HG03558 (cell line): ENCODE results near the gene TMEM266.

ENCODE experiments used
- ATAC-seq: cut with Tn5 transposase; IDR thresholded peaks from one replicate; pipeline ENCODE4 v1.9.1; 2021; ENCODE audit warnings: moderate number of reproducible peaks; ENCODE audit not compliant: unreplicated experiment; ENCODE audit errors: extremely low read depth

TMEM266 gene

DNA sequence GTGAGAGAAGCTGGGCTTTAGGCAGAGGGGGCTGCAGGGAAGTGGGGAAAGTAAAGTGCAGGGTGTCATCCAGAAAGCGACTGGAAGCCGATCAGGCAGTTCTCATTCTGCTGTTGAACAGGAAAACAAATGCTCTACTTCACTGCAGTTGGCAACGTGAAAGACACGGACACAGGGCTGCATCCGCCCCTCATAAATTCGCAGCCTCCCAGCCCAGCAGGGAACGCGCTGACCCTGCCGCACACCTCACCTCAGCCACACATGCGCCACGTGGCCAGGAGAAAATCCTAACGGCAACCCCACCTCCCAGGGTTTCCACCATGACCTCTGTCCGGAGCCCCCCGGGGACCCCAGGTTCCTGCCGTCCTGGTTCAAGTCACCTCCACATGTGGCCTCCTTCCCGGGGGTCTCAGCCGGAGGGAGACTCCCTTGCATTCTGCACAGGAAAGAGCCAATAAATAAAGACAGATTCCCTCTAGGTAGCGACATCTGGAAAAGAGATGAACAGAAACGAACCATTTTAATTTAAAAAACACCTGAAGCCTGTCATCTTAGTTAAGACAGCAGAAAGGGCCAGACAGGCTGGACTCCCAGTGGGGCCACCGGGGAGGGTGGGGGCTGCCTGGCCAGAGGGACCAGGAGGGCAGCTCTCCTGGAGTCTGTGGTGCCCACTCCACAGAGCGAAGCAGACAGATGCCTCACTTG lies 118.7 kb downstream of the TMEM266 start:
- no peak for ATAC-seq

DNA sequence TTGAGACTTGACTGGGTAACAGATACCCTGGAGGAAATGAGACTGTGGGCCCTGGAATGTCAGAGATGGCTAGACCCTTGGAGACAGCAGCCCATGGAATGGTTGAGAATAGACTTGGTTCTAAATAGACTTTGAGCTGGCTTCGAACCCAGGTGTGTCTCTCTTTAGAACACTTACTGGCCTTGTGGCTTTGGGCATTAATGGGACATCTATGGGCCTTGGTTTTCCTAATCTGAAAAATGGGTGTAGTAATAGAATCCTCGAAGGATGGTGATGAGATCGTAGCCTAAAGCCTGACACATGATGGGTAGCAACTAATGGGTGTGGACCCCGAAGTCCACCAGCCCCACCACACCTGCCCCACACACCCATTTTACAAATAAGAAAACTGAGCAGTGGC lies 119.2 kb downstream of the TMEM266 start:
- ATAC-seq, result no peak

DNA sequence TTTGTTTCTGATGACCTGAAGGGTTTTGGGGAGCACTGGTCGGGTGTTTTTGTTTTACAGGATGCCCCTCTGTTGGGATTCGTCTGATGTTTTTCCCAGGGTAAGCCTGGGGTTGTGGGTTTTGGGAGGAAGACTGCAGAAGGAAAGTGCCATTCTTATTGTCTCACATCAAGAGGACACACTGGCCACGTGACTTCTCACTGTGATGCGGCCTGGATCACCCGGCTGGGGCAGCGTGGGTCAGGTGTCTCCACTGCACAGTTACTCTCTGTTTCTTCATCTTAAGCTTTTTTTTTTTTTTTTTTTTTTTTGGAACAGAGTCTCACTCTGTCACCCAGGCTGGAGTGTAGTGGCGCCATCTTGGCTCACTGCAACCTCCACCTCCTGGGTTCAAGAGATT lies 120.5 kb downstream of the TMEM266 start:
- no peak for ATAC-seq

DNA sequence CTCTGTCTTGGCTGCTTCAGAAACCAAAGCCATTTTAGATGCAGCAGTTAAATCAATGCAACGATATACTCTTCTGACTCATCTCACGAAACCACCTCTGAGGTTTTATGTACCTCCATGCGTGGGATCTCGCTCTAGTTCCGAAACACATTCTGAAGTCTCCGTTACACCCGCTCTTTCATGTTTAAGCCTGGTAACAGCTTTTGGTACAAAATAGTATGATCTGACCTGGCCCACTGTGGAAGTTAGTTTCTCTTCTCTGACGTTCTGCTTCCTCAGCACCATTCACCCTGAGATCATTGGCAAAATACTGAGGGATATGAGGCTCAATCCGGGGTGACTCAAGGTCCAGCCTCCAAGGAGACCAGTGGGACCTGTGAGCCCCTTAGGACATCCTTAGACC lies 121.9 kb downstream of the TMEM266 start:
- ATAC-seq, result no peak

DNA sequence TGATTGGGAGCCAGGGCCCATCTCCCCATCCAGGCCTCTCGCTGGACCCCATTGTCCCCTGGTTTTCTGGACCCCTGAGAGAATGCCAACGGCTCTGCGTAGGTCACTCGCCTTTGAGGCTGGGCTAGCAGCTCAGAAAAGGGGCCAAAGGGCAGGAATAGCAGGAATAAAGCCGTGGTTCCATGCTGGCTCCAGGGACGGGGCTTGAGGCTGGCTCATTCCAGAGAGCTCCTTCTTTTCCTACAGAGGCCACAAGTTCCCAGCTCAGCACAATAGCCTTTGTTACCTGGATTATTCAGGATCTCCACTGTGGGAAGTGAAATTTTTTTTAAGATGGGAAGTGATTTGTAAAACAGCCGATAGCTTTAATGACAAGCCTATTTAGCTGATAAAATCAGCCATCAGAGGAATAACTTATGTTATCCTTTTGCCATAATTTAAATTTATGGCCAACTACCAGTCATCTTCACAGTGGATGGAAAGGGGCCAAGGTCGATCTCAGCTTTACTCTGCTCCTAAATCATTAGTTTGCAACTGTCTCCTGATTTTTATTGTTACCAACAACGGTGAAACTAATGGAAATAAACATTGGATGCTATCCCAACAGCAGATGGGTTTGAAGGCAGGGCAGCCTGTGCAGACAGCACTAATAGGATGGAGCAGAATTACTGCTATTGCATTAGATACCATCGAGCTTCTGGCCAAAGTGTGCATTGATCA lies 124.3 kb downstream of the TMEM266 start:
- no peak for ATAC-seq

DNA sequence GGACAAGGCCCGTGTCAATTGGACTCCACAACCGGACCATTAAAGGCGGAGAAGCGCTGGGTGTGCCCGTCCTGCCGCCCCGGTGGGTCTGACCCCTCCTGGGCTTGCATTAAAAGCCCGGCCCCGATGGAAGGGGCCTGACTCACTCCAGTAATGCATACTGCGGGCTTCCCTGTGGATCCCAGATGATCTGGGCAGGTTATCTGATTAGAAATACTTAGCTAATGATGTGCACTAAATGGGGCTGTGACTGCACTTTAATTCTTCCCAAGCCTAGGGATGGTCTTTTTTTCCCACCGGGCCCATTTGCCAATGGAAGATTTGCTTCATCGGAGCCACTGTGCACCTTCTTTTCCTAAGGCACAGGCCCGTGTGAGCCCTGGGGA lies 124.9 kb downstream of the TMEM266 start:
- no peak for ATAC-seq

DNA sequence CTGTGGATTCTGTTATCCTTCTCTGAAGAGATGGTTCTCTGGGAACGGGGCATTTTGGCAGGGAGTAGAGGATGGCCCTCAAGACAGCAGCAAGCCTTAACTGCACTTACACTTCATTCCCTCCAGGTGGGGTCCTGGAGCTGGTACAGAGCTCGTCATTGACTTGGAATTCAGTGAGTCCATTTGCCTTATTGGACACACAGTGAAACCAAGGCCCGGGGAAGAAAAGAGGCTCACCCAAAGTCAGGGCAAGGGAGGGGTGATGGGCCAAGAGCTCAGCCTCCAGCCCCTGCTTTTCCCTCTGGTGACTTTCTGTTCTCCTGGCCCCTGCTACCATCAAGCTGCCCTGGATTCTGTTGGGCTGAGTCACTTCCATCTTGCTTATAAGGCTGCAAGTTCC lies 125.9 kb downstream of the TMEM266 start:
- ATAC-seq, result no peak

DNA sequence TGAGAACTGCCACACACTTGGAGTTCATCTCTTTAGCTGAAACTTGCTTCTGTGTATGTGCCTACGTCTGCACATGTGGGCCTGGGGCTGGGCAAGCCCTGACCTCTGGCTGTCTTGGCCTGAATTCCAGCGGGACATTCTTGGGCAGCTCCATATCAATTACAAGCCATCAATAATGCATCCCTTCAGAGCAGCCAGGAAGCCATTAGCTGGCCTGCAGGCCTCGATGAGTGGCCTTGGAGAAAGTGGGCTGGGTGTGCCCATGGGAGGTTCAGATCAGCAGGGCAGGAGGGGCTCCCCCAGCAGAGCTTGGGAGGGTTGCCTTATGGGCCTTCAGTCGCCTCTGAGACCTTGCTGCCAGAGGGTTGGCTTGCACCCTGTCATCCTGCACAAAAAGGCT lies 127.4 kb downstream of the TMEM266 start:
- no peak for ATAC-seq

DNA sequence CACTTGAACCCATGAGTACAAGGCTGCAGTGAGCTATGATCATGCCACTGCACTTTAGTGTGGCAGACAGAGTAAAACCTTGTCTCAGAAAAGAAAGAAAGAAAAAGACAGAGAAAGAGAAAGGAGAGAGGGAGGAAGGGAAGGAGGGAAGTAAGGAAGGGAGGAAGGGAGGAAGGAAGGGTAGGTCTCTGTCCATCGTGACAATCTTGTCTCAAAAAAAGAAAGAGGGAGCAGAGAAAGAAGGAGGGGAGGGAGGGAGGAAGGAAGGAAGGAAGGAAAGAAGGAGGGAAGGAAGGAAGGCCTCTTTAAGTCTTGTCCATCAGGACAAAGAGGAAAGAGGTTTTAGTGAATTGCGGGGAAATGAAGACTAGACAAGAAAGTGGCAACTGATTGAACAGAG lies 129.3 kb downstream of the TMEM266 start:
- no peak for ATAC-seq

DNA sequence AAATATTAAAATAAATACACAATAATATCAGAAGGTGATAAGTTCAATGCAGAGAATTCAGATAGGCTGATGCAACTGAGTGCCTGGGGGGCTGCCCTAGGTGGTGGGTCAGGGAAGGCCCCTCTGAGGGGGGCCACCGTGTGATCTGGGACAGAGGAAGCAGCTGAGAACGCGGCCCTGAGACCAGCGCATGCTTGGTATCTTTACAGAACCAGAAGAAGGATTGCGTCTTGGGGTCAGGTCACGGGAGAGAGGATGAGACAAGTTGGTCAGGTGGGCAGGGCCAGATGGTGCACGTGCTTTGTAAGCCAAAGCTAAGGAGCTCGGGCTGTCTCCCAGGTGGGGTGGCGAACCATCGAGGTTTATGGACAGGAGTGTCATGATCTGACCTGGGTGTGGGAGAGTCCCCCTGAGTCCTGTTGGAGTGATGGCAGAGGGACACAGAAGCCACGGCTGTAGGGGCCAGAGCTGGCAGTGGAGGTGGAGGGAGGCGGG lies 130.3 kb downstream of the TMEM266 start:
- no peak for ATAC-seq

DNA sequence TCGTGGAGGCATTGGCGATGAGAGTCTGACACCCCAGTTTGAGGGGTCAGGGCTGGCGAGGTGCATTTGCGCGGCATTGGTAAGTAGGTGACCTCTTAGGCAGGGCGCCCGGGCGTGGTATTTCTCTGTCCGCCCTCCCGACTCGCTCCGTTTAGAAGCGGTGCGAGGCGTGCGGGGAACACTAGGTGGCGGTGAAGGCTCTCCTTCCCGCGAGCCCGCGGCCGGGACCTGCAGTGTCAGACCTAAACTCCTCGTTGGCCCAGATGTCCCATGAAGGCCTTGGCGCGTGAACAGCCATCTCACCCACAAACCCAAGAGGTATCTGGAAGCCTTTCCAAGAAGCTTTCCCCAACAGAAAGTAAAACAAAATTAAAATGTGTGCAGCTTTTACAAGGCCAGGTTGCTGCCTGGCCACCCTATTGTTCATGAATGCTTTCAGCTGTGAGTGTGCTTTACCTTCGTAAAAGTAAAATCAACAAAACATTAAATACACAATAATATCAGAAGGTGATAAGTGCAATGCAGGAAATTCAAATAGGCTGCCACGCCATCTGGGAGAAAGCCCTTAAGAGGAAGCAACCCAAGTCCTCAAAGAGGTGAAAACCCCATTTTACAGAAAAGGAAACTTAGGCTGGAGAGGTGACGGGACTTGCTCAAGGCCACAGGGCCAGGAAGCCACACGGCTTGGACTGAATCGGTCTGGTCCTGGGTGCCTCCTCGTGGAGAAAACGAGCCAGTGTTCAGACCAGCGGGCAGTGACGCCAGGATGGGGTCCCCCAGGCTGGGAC lies 131.2 kb downstream of the TMEM266 start:
- ATAC-seq, result no peak

DNA sequence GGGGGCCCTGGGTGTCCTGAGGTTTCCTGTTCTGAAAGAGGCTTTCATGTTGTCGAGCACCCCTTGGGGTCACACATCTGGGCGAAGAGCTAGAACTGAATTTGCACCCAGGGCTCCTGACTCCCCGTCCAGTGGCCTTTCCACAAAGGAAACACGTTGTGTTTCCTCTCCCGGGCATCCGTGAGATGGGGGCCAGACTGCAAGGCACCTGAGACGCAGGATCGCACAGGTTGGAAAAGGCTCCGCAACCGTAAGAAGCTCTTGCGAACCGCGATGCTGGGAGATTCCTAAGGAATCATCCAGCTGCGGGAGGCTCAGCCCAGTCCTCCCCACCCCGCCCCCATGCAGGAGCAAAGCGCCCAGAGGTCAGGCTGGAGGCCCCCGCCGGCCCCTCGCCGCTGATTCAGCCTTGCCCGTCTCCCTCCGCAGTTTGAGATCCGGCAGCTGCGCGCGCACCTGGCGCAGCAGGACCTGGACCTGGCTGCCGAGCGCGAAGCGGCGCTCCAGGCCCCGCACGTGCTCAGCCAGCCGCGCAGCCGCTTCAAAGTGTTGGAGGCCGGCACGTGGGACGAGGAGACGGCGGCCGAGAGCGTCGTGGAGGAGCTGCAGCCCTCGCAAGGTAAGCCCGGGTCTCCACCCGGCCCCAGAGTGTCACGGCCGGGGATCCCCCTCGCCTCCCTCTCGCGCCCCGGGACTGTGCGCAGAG lies 131.9 kb downstream of the TMEM266 start:
- ATAC-seq, result no peak

DNA sequence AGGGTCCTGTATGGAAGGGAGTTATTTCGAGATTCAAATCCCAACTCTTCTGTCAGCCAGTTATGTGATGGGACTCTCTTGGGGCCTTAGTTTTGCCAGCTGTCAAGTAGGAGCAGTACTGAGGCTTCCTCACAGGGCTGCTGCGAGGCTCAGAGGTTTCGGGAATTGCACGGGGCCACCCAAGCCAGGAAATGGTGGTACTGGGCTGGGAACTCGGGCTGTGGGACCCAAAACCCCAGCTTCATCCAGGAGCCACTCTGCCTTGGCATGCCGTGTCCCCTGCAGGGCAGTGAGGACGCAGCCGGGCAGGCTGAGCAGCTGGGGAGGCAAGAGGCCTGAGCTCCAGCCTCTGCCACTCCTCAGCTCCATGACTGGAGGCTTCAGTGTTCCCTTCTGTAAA lies 132.9 kb downstream of the TMEM266 start:
- no peak for ATAC-seq

DNA sequence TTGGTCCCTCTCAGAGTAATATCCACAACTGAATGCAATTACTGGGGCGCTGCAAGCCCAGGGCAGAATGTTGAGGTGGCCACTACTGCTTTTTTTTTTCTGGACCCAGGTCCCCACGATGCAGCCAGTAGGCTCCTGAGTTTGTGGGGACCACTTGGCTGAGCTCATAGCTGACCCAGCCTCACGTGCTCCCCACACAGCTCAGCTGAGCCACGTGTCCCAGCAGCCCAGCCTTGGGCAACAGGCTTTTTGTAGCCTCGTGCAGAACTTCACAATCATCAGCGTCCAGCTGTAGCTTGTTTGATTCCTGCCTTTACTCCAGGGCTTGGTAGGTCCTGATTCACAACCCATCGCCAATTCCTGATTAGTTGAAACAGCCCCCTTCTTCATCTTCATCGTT lies 134.1 kb downstream of the TMEM266 start:
- no peak for ATAC-seq

DNA sequence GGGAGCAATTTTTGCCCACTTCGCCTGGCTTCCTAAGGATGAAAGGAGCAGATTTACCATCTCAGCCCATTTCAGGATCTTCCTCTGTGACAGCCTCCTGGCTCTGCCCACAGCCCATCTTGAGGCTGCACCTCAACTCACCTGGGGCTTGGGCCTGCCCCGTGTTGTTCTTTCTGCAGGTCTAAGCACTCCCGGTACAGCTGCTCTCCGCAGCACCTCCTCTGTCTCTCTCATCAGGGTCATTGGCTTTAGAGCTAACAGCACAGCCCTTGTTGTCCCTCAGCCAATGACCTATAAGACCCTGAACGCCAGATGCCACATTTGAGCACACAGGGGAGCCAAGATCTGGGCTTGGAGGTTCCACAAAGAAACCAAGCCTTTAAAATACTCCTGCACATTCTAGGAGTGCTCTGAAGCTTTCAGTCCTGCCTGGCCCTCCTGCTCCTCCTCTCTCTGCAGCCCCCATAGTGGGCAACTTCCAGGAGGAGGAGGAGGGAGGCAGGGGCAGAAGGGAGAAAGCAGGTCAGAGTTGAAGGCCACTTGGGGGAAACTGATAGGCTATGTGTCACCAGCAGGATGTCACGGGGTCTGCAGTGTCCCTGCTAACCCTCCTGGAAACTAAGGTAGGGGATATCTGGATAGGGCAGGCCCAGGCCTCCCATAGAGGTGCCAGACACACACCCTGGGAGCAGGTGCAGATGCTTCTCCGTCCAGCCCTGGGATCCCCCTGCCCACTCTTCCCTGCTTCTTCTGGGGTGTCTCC lies 135.9 kb downstream of the TMEM266 start:
- ATAC-seq, result no peak

DNA sequence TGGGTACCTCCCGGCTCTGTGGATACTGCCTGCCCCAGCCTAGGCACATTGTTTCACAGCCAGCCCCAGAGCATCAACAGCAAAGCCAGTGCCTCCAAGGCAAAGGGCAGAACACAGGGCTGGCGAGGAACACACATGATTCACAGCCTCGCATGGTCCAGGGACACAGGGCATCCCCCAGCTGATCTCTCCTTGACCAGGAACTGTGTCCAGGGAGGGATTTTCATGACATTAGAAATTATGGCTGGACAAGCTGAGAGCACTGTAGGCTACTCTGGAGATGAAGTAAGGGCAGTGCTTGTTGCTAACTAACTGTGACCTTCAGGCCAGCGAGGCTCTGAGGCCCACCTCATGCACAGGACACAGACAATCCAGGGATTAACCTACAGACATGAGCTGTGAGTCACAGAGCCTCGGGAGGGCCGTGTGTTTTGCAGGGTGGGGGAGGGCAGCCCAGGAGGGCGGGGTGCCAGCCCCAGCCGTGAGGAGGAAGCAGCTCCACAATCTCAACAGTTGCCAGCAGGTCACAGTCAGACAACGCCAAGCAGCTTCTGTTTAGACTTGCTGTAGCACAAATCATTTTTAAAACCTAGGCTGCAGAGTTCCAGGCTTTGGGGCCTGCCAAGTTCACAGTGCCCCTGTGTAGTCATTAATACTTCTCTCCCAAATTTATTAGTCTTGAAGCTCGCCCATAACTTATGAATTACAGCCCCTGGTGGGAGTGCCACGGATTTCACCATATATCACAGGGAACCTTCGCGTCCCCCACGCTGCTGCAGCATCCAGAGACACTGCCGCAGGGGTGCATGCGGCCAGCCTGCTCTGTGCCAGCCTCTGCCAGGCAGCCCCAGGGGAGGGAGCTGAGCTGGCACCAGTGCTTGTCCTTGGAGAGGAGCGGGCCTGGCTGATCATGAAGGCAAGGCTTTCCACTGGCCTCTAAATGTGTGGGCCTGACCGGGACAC lies 136.8 kb downstream of the TMEM266 start:
- ATAC-seq, result no peak

DNA sequence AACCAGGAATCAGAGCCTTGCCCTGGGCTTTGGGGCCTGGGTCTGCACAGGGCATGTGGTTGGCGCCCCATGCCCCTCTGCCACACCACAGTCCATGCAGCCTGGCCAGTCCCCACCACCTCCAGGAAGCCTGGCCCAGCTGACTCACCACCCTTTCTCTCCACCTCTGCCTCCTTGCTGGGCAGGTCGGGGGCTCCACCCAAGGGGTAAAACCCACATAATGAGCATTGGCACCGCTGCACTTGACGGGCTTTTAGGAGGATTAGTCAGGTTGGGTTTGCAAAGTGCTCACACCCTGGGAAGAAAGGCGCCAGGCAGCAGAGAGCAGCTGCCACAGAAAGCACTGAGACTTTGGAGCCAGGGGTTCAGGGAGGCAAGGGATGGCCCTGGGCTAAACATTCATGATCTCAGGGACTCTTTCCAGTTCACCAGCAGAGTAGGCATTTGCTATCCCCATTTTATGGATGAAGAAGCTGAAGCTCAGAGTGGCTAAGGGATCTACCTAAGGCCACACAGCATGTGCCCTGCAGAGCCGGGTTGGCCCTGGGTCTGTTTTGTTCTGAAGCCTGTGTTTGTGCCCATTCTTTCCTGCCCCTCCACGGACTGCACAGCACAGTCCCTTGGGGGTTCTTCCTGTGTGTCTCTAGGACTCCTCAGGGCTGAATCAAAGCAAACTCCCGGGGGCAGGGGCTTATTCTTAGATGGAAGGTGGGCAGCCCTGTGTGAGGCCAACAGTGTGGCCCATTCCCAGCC lies 138.1 kb downstream of the TMEM266 start:
- no peak for ATAC-seq
